ENCODE data around the gene ARMS2. TPM values are rescaled to one million over a fixed set of nuclear protein-coding genes. Genes with fewer than 3 reads are reported as not detected.

ARMS2 gene
- total and polyA plus RNA-seq, 8 donors = not detected

DNA sequence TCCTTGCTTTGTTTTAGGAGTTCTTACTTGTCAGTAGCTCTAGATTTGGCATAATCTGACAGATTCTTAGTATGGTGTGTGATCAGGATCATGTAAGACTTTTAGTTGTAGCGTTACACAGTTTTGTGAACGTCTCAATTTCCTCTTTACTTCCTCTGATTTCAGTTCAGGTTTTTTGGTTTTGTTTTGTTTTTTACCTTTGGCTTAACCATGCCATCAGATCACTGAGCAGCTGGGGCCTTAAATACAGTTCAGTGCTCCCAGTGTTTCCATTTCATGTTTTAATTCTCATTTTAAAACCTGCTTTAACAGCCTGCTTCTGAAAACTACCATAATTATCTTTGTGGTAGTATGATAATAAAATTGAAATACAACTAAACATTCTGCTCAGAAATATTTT is 27.2 kb upstream of the ARMS2 start:
- H3K36me3 ChIP-seq = peaks cover 0 to 70% (median 51%) of the 10 kb centered on the region in 4 donors
- no peak overlapping the region for H3K4me3 ChIP-seq
- DNase-seq = no peak
- WGBS, 5 donors = 73 to 85% (median 81%) methylated on average over 2 of the region's 2 CpGs
- H3K27ac ChIP-seq = no peak overlapping the region
- intact Hi-C loops (cut with DNase I; ENCODE audit: low total_unique reads) = no loop called here
- peaks cover 0 to 4% (median 0%) of the 10 kb centered on the region in 4 donors for H3K4me1 ChIP-seq
- no peaks in the 10 kb centered on the region for H3K9me3 ChIP-seq
- H3K27me3 ChIP-seq = no peaks in the 10 kb centered on the region
- TF ChIP-seq EP300 (IDR thresholded peaks at IDR 0.05) (no peak), POLR2A (IDR thresholded peaks at IDR 0.05) (no peak), CTCF (IDR thresholded peaks at IDR 0.05) (no peak), POLR2AphosphoS5 (IDR thresholded peaks at IDR 0.05) (no peak)

DNA sequence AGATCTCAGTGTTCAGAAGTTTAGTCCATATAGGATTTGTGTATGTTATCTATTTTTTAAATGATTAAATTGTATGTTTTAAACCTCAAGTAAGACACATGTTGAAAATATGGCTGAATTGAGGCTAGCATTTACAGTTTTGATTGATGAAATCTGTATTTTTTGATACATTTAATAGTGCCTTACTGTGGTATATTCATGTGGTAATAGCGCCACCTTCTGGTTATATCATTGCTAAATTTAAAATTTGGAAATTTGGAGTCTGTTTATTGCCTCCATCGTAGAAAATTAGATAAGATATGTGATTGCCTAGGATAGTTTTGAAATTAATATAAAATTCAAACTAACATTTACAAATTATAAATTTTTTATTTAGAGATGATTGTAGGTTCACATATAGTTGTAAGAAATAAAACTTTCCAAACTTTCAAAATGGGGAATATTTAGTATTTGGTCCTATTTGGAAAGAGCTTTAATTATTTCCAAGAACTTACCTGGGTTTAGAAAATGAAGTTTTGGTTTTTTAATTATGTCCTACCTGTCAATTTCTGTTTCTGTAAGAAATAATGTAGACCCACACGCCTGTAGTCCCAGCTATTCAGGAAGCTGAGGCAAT is 19.1 kb upstream of the ARMS2 start:
- peak in 1 of 2 donors; percentile 65 for DNase-seq
- H3K27ac ChIP-seq = no peak overlapping the region
- peaks cover 0 to 6% (median 3%) of the 10 kb centered on the region in 4 donors for H3K9me3 ChIP-seq
- intact Hi-C loops (cut with DNase I; ENCODE audit: low total_unique reads) = loop anchor here (5.0 kb wide), 1 partner anchor 138 kb away; no protein-coding TSS in a partner anchor
- H3K27me3 ChIP-seq = no peaks in the 10 kb centered on the region
- H3K4me1 ChIP-seq = no peaks in the 10 kb centered on the region
- H3K36me3 ChIP-seq = peaks cover 0 to 30% (median 13%) of the 10 kb centered on the region in 4 donors
- 30 to 36% (median 33%) methylated on average over 3 of the region's 3 CpGs for WGBS, 5 donors
- no peak overlapping the region for H3K4me3 ChIP-seq
- TF ChIP-seq POLR2A (IDR thresholded peaks at IDR 0.05) = no peak
- no peak for TF ChIP-seq POLR2AphosphoS5 (IDR thresholded peaks at IDR 0.05)
- TF ChIP-seq CTCF (IDR thresholded peaks at IDR 0.05) = peak in 5 of 7 experiments; percentile 27 to 80 (median 62)

DNA sequence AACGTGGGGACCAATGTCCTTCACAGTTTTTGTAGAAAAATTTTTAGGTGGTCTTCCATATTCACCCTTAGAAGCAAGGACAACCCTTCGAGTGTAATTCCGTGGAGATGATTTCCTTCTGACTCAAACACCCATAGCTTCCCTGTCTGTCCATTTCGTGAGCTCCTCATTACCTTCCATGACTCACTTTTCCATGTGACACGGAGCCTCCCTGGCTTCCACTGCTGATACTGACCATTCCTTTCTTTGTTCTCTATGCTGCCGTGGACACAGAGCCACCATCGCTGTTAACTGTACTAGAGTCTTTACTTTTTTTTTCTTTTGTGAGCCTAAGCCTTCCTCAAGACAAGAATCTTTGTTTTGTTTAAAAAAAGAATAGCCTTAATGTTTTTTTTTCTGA is 12.5 kb upstream of the ARMS2 start:
- no peaks in the 10 kb centered on the region for H3K27me3 ChIP-seq
- H3K4me3 ChIP-seq = no peak overlapping the region
- no peak for TF ChIP-seq POLR2A (IDR thresholded peaks at IDR 0.05)
- no peak for TF ChIP-seq POLR2AphosphoS5 (IDR thresholded peaks at IDR 0.05)
- no peak for TF ChIP-seq CTCF (IDR thresholded peaks at IDR 0.05)
- no peak for TF ChIP-seq EP300 (IDR thresholded peaks at IDR 0.05)
- H3K9me3 ChIP-seq = peaks cover 0 to 6% (median 3%) of the 10 kb centered on the region in 4 donors
- intact Hi-C loops (cut with DNase I; ENCODE audit: low total_unique reads) = no loop called here
- H3K36me3 ChIP-seq = no peaks in the 10 kb centered on the region
- WGBS, 5 donors = 64 to 77% (median 73%) methylated on average over 7 of the region's 7 CpGs
- no peaks in the 10 kb centered on the region for H3K4me1 ChIP-seq
- H3K27ac ChIP-seq = no peak overlapping the region
- no peak for DNase-seq

- Histone ChIP-seq H3K27me3 (no peaks in the 10 kb centered on the region), H3K4me1 (peaks cover 0 to 7% (median 0%) of the 10 kb centered on the region in 4 donors), H3K36me3 (no peaks in the 10 kb centered on the region), H3K4me3 (no peak overlapping the region), H3K27ac (peak overlapping the region in 1 of 5 donors; percentile 11), H3K9me3 (no peaks in the 10 kb centered on the region)
- TF ChIP-seq POLR2AphosphoS5 (IDR thresholded peaks at IDR 0.05) = no peak
- TF ChIP-seq CTCF (IDR thresholded peaks at IDR 0.05) = no peak
- TF ChIP-seq POLR2A (IDR thresholded peaks at IDR 0.05) = no peak
- no peak for TF ChIP-seq EP300 (IDR thresholded peaks at IDR 0.05)
- intact Hi-C loops (cut with DNase I; ENCODE audit: low total_unique reads) = no loop called here
- 74 to 86% (median 76%) methylated on average over 1 of the region's 1 CpG for WGBS, 5 donors
- no peak for DNase-seq
These were observed 9.0 kb upstream of the ARMS2 start for GRCh38 chr10:122445469-122445868.

All from stomach (tissue), 9 donors.